22Rv1 (cell line): ENCODE results near the gene GDI1.

Experiments
- H3K27ac ChIP-seq: fragments of 450-650 bp; 2 replicates; pipeline ENCODE4 v1.5.1; 2017
- ZFX ChIP-seq: fragments of 450-650 bp; IDR thresholded peaks from 2 replicates; pipeline ENCODE4 v1.6.1; 2017; ENCODE audit warnings: antibody characterized with exemption, borderline replicate concordance
- TF ChIP-seq, protein P1 (sequence below): fragments of 450-650 bp; IDR thresholded peaks from 2 replicates; pipeline ENCODE4 v1.5.1; 2017; ENCODE audit warnings: mild to moderate bottlenecking

Gene GDI1

DNA sequence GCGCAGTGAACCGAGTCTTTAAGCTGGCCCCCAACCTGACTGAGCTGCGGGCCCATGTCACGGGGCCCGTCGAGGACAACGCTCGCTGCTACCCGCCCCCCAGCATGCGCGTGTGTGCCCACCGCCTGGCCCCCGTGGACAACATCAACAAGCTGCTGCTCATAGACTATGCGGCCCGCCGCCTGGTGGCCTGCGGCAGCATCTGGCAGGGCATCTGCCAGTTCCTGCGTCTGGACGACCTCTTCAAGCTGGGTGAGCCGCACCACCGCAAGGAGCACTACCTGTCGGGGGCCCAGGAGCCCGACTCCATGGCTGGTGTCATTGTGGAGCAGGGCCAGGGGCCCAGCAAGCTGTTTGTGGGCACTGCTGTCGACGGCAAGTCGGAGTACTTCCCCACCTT, 23.4 kb downstream of the GDI1 start:
- no peak overlapping the region for H3K27ac ChIP-seq
- TF ChIP-seq, protein P1, sequence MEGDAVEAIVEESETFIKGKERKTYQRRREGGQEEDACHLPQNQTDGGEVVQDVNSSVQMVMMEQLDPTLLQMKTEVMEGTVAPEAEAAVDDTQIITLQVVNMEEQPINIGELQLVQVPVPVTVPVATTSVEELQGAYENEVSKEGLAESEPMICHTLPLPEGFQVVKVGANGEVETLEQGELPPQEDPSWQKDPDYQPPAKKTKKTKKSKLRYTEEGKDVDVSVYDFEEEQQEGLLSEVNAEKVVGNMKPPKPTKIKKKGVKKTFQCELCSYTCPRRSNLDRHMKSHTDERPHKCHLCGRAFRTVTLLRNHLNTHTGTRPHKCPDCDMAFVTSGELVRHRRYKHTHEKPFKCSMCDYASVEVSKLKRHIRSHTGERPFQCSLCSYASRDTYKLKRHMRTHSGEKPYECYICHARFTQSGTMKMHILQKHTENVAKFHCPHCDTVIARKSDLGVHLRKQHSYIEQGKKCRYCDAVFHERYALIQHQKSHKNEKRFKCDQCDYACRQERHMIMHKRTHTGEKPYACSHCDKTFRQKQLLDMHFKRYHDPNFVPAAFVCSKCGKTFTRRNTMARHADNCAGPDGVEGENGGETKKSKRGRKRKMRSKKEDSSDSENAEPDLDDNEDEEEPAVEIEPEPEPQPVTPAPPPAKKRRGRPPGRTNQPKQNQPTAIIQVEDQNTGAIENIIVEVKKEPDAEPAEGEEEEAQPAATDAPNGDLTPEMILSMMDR: no peak
- no peak for TF ChIP-seq ZFX

GRCh38 chrX:154462396-154462795, 25.4 kb downstream of the GDI1 start:
- TF ChIP-seq, protein P1: no peak
- no peak for TF ChIP-seq ZFX
- H3K27ac ChIP-seq: no peak overlapping the region

DNA sequence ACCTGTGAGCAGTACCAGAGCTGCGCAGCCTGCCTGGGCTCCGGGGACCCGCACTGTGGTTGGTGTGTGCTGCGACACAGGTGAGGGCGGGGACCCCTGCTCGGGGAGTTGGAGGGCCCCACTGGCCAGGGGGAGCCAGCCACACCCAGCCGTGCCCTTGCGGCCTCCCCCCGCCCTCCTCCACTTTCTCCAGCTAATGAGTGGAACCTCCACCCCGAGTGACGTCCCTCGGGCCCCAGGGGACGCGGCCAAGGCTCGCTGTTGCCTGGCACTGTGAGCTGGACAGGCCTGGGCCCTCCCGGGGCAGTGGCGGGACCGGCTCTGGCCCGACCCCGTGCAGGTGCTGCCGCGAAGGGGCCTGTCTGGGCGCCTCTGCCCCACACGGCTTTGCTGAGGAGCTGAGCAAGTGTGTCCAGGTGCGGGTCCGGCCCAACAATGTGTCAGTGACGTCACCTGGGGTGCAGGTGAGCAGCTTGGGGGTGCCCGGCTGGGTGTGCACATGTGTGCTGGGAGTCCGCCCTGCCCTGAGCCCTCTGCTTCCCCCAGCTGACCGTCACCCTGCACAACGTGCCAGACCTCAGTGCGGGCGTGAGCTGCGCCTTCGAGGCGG, 26.8 kb downstream of the GDI1 start:
- TF ChIP-seq, protein P1: no peak
- TF ChIP-seq ZFX: no peak
- no peak overlapping the region for H3K27ac ChIP-seq

DNA sequence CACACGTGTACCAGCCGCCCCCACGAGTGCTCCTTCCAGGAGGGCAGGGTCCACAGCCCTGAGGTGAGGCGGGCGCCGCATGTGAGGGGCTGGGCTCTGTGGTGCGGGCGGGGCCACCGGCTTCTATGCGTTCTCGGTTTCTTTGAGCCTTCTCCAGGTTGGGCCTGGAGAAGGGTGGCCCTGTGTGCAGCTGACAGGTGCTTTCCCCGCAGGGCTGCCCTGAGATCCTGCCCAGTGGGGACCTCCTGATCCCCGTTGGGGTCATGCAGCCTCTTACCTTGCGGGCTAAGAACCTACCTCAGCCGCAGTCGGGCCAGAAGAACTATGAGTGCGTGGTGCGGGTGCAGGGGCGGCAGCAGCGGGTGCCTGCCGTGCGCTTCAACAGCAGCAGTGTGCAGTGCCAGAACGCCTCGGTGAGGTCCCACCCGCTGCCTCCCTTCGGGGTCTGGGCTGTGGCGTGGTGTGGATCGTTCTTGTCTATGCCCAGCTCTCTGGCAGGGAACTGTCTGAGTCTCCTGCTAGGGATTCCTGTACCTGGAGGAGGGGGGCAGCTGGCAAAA, 27.9 kb downstream of the GDI1 start:
- H3K27ac ChIP-seq: no peak overlapping the region
- TF ChIP-seq, protein P1: no peak
- TF ChIP-seq ZFX: no peak

GRCh38 chrX:154465601-154466000, 28.6 kb downstream of the GDI1 start:
- TF ChIP-seq, protein P1: no peak
- no peak for TF ChIP-seq ZFX
- H3K27ac ChIP-seq: no peak overlapping the region

DNA sequence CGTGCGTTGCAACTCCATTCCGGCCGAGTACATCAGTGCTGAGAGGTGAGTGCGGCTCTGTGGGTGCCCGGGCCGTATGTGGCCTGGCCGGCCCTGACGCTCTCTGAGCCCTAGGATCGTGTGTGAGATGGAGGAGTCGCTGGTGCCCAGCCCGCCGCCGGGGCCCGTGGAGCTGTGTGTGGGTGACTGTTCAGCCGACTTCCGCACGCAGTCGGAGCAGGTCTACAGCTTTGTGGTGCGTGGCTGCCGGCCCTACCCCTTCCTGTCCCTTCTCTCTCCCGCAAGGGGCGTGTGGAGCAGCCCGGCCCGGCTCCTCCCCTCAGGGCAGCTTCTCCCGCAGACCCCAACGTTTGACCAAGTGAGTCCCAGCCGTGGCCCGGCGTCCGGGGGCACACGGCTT, 29.1 kb downstream of the GDI1 start:
- TF ChIP-seq, protein P1: no peak
- TF ChIP-seq ZFX: no peak
- no peak overlapping the region for H3K27ac ChIP-seq

DNA sequence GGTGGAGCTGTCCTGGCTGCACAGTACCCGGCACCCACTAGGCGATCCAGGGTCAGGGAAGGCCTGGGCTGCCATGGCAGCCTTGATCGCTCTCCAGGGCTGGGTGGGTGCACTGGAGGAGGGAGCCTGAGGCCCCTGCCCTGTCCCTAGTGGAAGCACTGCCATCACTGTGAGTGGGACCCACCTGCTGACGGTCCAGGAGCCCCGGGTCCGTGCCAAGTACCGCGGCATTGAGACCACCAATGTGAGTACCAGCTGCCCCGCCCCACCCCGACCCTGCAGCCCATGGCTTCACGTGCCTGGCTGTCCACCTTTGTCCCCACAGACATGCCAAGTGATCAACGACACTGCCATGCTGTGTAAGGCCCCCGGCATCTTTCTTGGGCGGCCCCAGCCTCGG, 30.0 kb downstream of the GDI1 start:
- TF ChIP-seq, protein P1: no peak
- no peak for TF ChIP-seq ZFX
- H3K27ac ChIP-seq: no peak overlapping the region
